OCI-LY7 (cell line): ENCODE data around the gene TUBB8B.
"Not testable (repeated sequence)": the region's sequence is repeated elsewhere in the genome, so short reads cannot be mapped to it uniquely, and the experiment has no call there.

ENCODE experiments used
- CTCF ChIP-seq: fragments of 200-600 bp; sonication (generic); conservative IDR thresholded peaks from 2 replicates; pipeline ENCODE4 v1.5.1; 2014; ENCODE audit warnings: mild to moderate bottlenecking, antibody characterized with exemption, low read length, moderate library complexity, mixed read lengths
- EZH2phosphoT487 ChIP-seq: fragments of 200-600 bp; sonication (generic); IDR thresholded peaks from 2 replicates; pipeline ENCODE4 v1.6.1; 2018; ENCODE audit warnings: low read depth, borderline replicate concordance, mild to moderate bottlenecking, mixed run types, antibody characterized with exemption, low read length, moderate library complexity, mixed read lengths

GRCh38 chr18:96767-97131 lies 47.3 kb upstream of the TUBB8B start:
- TF ChIP-seq CTCF = peak; percentile 56
- TF ChIP-seq EZH2phosphoT487 = not testable (repeated sequence)
